SW480 (cell line): ENCODE data around the gene DTNA.
A peak's percentile ranks its signal among the peaks of the same experiment; 100 is the strongest.
"Not testable (repeated sequence)": the region's sequence is repeated elsewhere in the genome, so short reads cannot be mapped to it uniquely, and the experiment has no call there.

Source experiments
- DNase-seq: peaks from one replicate; pipeline ENCODE4 v3.0.0-alpha.2; 2016; ENCODE audit warnings: low spot score

Gene DTNA

GRCh38 chr18:34904994-34905393 is 194.9 kb downstream of the DTNA start:
- no peak for DNase-seq

- DNase-seq: not testable (repeated sequence)
These were observed 196.9 kb downstream of the DTNA start for GRCh38 chr18:34906985-34907384.

GRCh38 chr18:34909637-34910364 is 199.7 kb downstream of the DTNA start:
- no peak for DNase-seq

GRCh38 chr18:34911081-34911480 is 201.0 kb downstream of the DTNA start:
- no peak for DNase-seq

GRCh38 chr18:34911661-34912384 is 201.7 kb downstream of the DTNA start:
- no peak for DNase-seq

GRCh38 chr18:34913837-34914661 is 204.0 kb downstream of the DTNA start:
- DNase-seq: no peak

- no peak for DNase-seq
These were observed 204.9 kb downstream of the DTNA start for GRCh38 chr18:34915046-34915445.

- not testable (repeated sequence) for DNase-seq
These were observed 206.4 kb downstream of the DTNA start for GRCh38 chr18:34916539-34916938.

GRCh38 chr18:34918856-34919255 is 208.8 kb downstream of the DTNA start:
- DNase-seq: no peak

GRCh38 chr18:34921226-34921625 is 211.1 kb downstream of the DTNA start:
- DNase-seq: no peak

GRCh38 chr18:34921811-34922385 is 211.8 kb downstream of the DTNA start:
- DNase-seq: no peak

GRCh38 chr18:34922594-34922993 is 212.5 kb downstream of the DTNA start:
- not testable (repeated sequence) for DNase-seq

GRCh38 chr18:34923911-34924310 is 213.8 kb downstream of the DTNA start:
- no peak for DNase-seq

GRCh38 chr18:34926683-34927082 is 216.6 kb downstream of the DTNA start:
- no peak for DNase-seq

GRCh38 chr18:34928088-34928753 is 218.1 kb downstream of the DTNA start:
- DNase-seq: peak; percentile 13

- no peak for DNase-seq
These were observed 218.7 kb downstream of the DTNA start for GRCh38 chr18:34928754-34929335.

- peak; percentile 38 for DNase-seq
These were observed 219.3 kb downstream of the DTNA start for GRCh38 chr18:34929336-34929780.

- no peak for DNase-seq
These were observed 222.3 kb downstream of the DTNA start for GRCh38 chr18:34932363-34932762.

GRCh38 chr18:34932792-34933466 is 222.8 kb downstream of the DTNA start:
- no peak for DNase-seq

GRCh38 chr18:34933909-34934661 is 224.0 kb downstream of the DTNA start:
- DNase-seq: no peak
